Ramos (cell line): ENCODE measurements around the gene LDLRAD4.

ENCODE experiments used
- in situ Hi-C: fragments of 300-500 bp; cut with MboI; formaldehyde crosslinking; loops from one replicate; pipeline ENCODE4 v1.14.3; 2022; ENCODE audit warnings: low sequenced_read_pairs; ENCODE audit not compliant: unreplicated experiment

LDLRAD4 gene

DNA sequence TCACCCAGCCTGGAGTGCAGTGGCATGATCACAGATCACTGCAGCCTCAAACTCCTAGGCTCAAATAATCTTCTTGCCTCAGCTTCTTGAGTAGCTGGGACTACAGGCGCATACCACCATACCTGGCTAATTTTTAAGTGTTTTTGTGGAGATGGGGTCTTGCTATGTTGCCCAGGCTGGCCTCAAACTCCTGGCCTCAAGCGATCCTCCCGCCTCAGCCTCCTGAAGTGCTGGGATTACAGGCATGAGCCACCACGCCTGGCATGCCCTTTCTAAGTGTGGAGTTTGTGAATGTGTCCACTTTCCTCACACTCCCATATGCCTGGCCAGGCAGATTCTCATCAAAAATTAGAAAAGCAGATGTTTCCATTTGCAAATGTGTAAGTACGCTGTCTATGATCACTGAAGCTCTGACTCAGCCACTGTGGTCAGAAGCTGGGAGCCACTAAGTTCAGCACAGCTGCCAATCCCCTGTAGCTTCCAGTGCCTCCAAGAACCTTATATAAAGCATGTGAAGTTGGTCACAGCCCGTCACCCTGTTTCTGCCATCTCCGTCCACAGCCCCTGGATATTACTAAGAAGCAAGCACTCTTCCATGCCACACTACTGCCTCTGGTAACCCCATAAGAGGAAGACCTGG lies 352.4 kb downstream of the LDLRAD4 start:
- in situ Hi-C loops = loop anchor here (25.0 kb wide), 1 partner anchor 516 kb away; no protein-coding TSS in a partner anchor

DNA sequence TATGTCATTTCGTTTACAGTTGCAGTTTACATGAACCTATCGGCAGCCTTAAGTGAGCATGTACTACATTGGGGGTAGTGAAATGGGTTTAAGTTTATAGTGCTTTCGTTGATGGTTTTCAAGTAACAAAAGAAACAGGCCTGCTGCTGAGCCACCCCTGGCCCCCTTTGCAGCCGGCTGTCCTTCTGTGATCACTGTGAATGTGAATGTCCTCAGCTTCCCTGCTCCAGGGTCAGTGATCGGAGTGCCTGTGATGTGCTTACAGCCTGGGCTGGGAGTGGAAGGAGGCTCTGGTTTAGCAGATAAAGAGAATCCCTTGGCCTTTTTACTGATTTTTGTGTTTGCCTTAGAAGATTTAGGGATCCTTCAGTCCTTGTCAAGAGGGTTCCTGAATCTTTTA lies 353.6 kb downstream of the LDLRAD4 start:
- in situ Hi-C loops = loop anchor here (25.0 kb wide), 1 partner anchor 515 kb away; no protein-coding TSS in a partner anchor

GRCh38 chr18:13572721-13573120 lies 354.2 kb downstream of the LDLRAD4 start:
- in situ Hi-C loops = loop anchor here (25.0 kb wide), 1 partner anchor 515 kb away; no protein-coding TSS in a partner anchor

DNA sequence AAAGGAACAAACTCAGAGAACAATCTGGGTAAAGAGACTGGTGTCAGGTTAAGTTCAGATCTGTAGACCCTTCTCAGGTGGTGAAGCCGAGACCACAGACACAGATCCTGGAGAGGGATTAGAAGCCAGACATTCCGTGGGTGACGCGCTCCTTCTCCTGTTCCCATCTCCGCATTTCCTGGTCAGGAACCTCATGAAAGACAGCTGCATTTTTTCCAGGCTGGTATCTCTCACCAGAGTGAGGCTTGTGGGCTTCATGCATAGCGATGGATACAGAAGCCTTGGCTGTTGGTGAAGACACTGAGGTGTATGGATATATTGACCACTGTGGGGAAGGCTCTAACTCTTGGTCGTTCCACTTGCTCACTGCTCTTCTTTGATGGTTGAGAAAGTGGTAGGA lies 355.2 kb downstream of the LDLRAD4 start:
- in situ Hi-C loops = loop anchor here (25.0 kb wide), 1 partner anchor 514 kb away; no protein-coding TSS in a partner anchor

DNA sequence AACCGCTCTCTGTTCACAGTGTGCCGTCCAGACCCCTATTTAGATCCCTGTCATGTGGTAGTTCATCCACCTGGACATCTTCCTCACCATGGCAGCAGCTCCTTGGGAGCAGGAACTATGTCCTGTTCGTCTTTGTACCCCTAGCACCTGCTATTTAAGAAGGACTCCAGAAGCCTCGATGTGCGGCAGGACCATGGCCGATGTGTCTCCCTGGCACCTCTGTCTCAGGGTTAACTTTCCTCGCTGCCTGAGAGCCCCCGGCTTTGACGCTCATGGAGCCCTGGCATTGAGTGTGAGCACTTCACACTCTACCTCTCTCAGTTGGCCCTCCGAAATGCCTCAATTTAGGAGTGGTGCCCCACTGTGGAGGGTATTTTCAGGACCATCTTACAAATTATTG lies 355.8 kb downstream of the LDLRAD4 start:
- in situ Hi-C loops = loop anchor here (25.0 kb wide), 1 partner anchor 513 kb away; no protein-coding TSS in a partner anchor

- in situ Hi-C loops = loop anchor here (25.0 kb wide), 1 partner anchor 513 kb away; no protein-coding TSS in a partner anchor
Measured at GRCh38 chr18:13574761-13575160, 356.2 kb downstream of the LDLRAD4 start.

- in situ Hi-C loops = no loop called here
Measured at GRCh38 chr18:13576598-13576997, 358.0 kb downstream of the LDLRAD4 start.

DNA sequence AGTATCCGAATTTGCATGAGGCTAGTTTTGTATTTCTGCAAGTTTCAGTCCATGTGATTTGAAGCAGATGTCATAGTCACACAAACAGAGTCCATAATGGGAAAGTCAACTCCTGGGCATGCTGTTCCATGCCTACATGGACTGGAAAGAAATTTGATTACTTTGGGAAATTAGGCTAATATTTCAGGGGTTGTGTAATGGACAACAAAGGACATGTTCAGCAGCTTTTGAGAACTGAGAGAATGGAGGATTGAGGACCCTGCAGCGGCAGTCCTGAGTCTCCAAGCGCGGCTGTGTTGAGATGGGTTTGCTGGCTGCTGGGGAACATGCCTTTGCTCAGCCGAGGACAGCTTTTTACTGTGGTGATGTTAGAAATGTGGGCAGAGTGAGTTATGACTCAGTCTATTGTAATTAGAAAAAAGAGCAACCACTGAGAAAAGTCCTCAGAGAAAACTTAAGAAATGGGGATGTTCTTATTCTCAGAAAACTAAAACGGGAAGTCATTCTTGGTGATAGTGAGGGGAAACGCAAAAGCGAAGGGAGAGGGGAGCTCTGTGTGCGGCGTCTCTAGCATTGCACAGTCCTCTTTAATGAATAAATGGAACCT lies 358.6 kb downstream of the LDLRAD4 start:
- in situ Hi-C loops = no loop called here

- in situ Hi-C loops = no loop called here
Measured at GRCh38 chr18:13577781-13578180, 359.2 kb downstream of the LDLRAD4 start.

GRCh38 chr18:13578400-13578799 lies 359.8 kb downstream of the LDLRAD4 start:
- in situ Hi-C loops = no loop called here

DNA sequence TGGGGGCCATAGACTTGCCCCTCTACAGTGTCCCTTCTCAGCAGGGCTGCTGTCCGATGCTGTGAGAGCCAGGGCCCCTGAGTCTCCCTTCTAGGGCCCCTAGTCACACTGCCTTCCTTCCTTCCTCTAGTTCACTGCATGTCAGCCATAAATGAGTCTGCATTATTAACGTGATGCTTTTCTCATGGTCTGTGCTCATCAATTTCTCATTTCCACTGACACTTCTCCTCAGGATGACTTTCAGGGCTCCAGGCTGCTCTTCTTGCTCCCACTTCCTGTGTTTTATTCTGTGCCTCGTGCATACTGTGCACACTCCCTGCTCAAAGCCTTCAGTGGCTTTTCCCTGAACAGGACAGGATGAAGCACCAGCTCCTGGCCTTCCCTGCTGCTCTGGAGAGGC lies 361.3 kb downstream of the LDLRAD4 start:
- in situ Hi-C loops = no loop called here

- in situ Hi-C loops = no loop called here
Measured at GRCh38 chr18:13580351-13580750, 361.8 kb downstream of the LDLRAD4 start.

DNA sequence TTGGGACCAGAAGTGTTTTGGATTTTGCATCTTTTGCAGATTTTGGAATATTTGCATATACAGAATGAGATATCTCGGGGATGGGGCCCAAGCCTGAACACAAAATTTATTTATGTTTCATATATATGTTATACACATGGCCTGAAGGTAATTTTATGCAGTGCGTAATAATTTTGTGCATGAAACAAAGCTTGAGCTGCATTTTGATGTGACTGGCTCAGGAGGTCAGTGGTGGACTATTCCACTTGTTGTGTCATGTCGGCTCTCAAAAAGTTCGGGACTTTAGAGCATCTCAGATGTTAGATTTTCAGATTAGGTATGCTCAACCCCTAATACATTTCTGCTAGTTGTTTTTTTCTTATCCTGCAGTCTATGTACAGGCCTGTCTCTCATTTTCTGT lies 362.4 kb downstream of the LDLRAD4 start:
- in situ Hi-C loops = no loop called here

- in situ Hi-C loops = no loop called here
Measured at GRCh38 chr18:13581496-13582177, 363.1 kb downstream of the LDLRAD4 start.

- in situ Hi-C loops = no loop called here
Measured at GRCh38 chr18:13582178-13582670, 363.7 kb downstream of the LDLRAD4 start.

- in situ Hi-C loops = no loop called here
Measured at GRCh38 chr18:13583576-13584550, 365.3 kb downstream of the LDLRAD4 start.

- in situ Hi-C loops = no loop called here
Measured at GRCh38 chr18:13584825-13585224, 366.3 kb downstream of the LDLRAD4 start.

DNA sequence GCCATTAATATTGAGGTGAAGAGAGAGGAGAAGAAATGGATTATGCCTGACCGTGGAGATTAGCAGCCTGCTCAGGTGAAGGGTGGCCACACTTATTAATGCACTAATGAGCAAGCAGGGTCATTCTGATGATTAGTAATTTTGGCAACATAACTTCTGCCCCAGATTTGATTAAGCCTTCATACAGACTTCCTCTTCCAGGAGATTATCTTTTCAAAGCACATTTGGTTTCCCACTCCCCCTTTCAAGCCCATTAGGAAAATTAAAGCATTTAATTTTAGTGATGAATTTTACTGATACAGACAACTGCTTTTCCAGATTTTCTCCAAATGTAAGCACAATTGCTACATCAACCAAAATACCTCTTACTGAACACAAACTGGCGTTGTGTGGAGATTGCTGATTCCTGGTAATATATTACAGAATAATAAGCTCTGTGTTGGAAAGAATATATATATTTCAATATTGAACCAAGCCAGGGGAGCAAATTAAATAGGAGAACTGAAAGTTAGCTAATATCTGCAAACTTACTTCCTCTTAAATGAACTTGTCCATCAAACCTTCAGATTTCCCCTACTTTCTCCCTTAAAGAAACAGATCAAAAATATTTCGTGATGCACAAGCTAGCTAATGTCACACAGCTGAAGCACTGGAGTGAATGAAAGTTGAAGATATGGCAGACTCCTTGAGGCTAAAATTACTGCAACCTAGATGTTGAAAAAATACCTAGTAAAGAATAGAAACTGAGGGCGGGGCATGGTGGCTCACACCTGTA lies 367.0 kb downstream of the LDLRAD4 start:
- in situ Hi-C loops = no loop called here

GRCh38 chr18:13587001-13587400 lies 368.4 kb downstream of the LDLRAD4 start:
- in situ Hi-C loops = no loop called here
